OCI-LY1 (cell line): ENCODE measurements around the gene MED13L.
A peak's percentile ranks its signal among the peaks of the same experiment; 100 is the strongest.

Experiments used
- H2AFZ ChIP-seq: fragments of 200-600 bp; sonication (generic), shearing (Covaris generic); 2 replicates; pipeline ENCODE4 v1.6.0; 2014; ENCODE audit warnings: antibody characterized with exemption, mild to moderate bottlenecking, low read length
- H3F3A ChIP-seq: fragments of 200-600 bp; sonication (generic), shearing (Covaris generic); 2 replicates; pipeline ENCODE4 v1.6.0; 2014; ENCODE audit warnings: mild to moderate bottlenecking, antibody characterized with exemption, low read length, moderate library complexity; ENCODE audit not compliant: insufficient read depth
- H3K27ac ChIP-seq: fragments of 200-600 bp; sonication (generic); 2 replicates; pipeline ENCODE4 v1.5.1; 2014; ENCODE audit warnings: low read length, mixed run types, mild to moderate bottlenecking, low read depth; ENCODE audit not compliant: poor library complexity, severe bottlenecking
- H3K27me3 ChIP-seq: fragments of 200-600 bp; sonication (generic); 2 replicates; pipeline ENCODE4 v1.6.0; 2014; ENCODE audit warnings: antibody characterized with exemption, mild to moderate bottlenecking, low read length, moderate library complexity; ENCODE audit not compliant: insufficient read depth
- H3K36me3 ChIP-seq: fragments of 200-600 bp; sonication (generic); 2 replicates; pipeline ENCODE4 v1.6.1; 2014; ENCODE audit warnings: mild to moderate bottlenecking, antibody characterized with exemption, low read length, moderate library complexity, mixed read lengths; ENCODE audit not compliant: insufficient read depth
- H3K4me1 ChIP-seq: fragments of 200-600 bp; sonication (generic); 2 replicates; pipeline ENCODE4 v1.5.1; 2014; ENCODE audit warnings: mild to moderate bottlenecking, low read length, moderate library complexity; ENCODE audit not compliant: insufficient read depth, severe bottlenecking
- H3K4me2 ChIP-seq: fragments of 200-600 bp; sonication (generic), shearing (Covaris generic); 2 replicates; pipeline ENCODE4 v1.6.1; 2014; ENCODE audit warnings: low read length
- H3K4me3 ChIP-seq: fragments of 200-600 bp; sonication (generic); 2 replicates; pipeline ENCODE4 v1.5.1; 2014; ENCODE audit warnings: low read length, low read depth, mild to moderate bottlenecking, mixed read lengths; ENCODE audit not compliant: poor library complexity, severe bottlenecking
- H3K79me2 ChIP-seq: fragments of 200-600 bp; shearing (Covaris generic); 2 replicates; pipeline ENCODE4 v1.6.1; 2016; ENCODE audit warnings: mixed run types, low read length, mixed read lengths; ENCODE audit not compliant: insufficient read depth
- H3K9ac ChIP-seq: fragments of 200-600 bp; sonication (generic), shearing (Covaris generic); 2 replicates; pipeline ENCODE4 v1.6.1; 2014; ENCODE audit warnings: mild to moderate bottlenecking, low read length, mixed read lengths
- H3K9me2 ChIP-seq: fragments of 200-600 bp; sonication (generic), shearing (Covaris generic); 2 replicates; pipeline ENCODE4 v1.6.1; 2014; ENCODE audit warnings: low read depth, mild to moderate bottlenecking, low read length, mixed read lengths
- H3K9me3 ChIP-seq: fragments of 200-600 bp; shearing (Covaris generic); 2 replicates; pipeline ENCODE4 v1.6.1; 2014; ENCODE audit warnings: low read length, mixed read lengths
- H4K20me1 ChIP-seq: fragments of 200-600 bp; sonication (generic), shearing (Covaris generic); 2 replicates; pipeline ENCODE4 v1.6.0; 2016; ENCODE audit warnings: mild to moderate bottlenecking, low read length; ENCODE audit not compliant: insufficient read depth
- CTCF ChIP-seq: fragments of 200-600 bp; sonication (generic), shearing (Covaris generic); IDR thresholded peaks from 2 replicates; pipeline ENCODE4 v1.5.1; 2017; ENCODE audit warnings: mild to moderate bottlenecking, antibody characterized with exemption, low read length, moderate library complexity, mixed read lengths
- EZH2 ChIP-seq: fragments of 200-600 bp; sonication (generic), shearing (Covaris generic); IDR thresholded peaks from 2 replicates; pipeline ENCODE4 v1.8.0; 2017; ENCODE audit warnings: borderline replicate concordance, mixed run types, mild to moderate bottlenecking, antibody characterized with exemption, low read length, moderate library complexity, mixed read lengths

The MED13L gene

GRCh38 chr12:116277467-116278278 lies at the start of gene MED13L:
MED13L (minus strand) TSS chr12:116277693; CDS start chr12:116277131, 562 bp downstream.
- H3K27me3 ChIP-seq = no peaks in the 10 kb centered on the region; the same call in 1 of the 2 replicates
- peaks cover 16% of the 10 kb centered on the region for H3K4me1 ChIP-seq
- 0 out of 2 replicates have a peak within 1 kb of the TSS, but pooled peaks have one; percentile 72 for H2AFZ ChIP-seq
- H3K9me2 ChIP-seq = no peaks in the 10 kb centered on the region
- no peaks in the 10 kb centered on the region for H3K9me3 ChIP-seq
- H3K4me2 ChIP-seq = peak within 1 kb of the TSS; percentile 82
- peaks cover 21% of the 10 kb centered on the region for H3K79me2 ChIP-seq
- peaks cover 4% of the 10 kb centered on the region; the same call in 1 of the 2 replicates for H4K20me1 ChIP-seq
- no peaks in the 10 kb centered on the region for H3K36me3 ChIP-seq
- H3F3A ChIP-seq = no peaks in the 10 kb centered on the region
- peak within 1 kb of the TSS; percentile 63 for H3K9ac ChIP-seq
- H3K27ac ChIP-seq = no peak within 1 kb of the TSS
- TF ChIP-seq EZH2 = no peak
- TF ChIP-seq CTCF = no peak
- peak within 1 kb of the TSS; percentile 73 for H3K4me3 ChIP-seq

GRCh38 chr12:116325336-116325664 lies 47.8 kb upstream of the MED13L start:
- no peak overlapping the region for H3K4me2 ChIP-seq
- no peak overlapping the region for H3K27ac ChIP-seq
- H3K79me2 ChIP-seq = no peaks in the 10 kb centered on the region
- no peaks in the 10 kb centered on the region for H3K4me1 ChIP-seq
- no peaks in the 10 kb centered on the region for H3K36me3 ChIP-seq
- H4K20me1 ChIP-seq = no peaks in the 10 kb centered on the region
- H3K9me2 ChIP-seq = no peaks in the 10 kb centered on the region
- no peak overlapping the region for H3K9ac ChIP-seq
- no peak overlapping the region for H3K4me3 ChIP-seq
- no peaks in the 10 kb centered on the region for H3K9me3 ChIP-seq
- TF ChIP-seq EZH2 (no peak), CTCF (no peak)
- H3K27me3 ChIP-seq = no peaks in the 10 kb centered on the region; the same call in 1 of the 2 replicates
- H2AFZ ChIP-seq = no peak overlapping the region
- H3F3A ChIP-seq = no peaks in the 10 kb centered on the region

GRCh38 chr12:116324654-116325335 lies 47.3 kb upstream of the MED13L start:
- Histone ChIP-seq H3K36me3 (no peaks in the 10 kb centered on the region), H2AFZ (no peak overlapping the region), H3K4me1 (no peaks in the 10 kb centered on the region), H3K4me3 (no peak overlapping the region), H3K4me2 (no peak overlapping the region), H3K9me2 (no peaks in the 10 kb centered on the region), H3K9ac (no peak overlapping the region), H3K27ac (no peak overlapping the region), H3K9me3 (no peaks in the 10 kb centered on the region), H3K27me3 (no peaks in the 10 kb centered on the region; the same call in 1 of the 2 replicates), H3F3A (no peaks in the 10 kb centered on the region), H3K79me2 (no peaks in the 10 kb centered on the region), H4K20me1 (no peaks in the 10 kb centered on the region)
- TF ChIP-seq CTCF (no peak), EZH2 (no peak)
